WTC11 (cell line): ENCODE data around the gene PI4K2A. TPM values are rescaled to one million over a fixed set of nuclear protein-coding genes. Genes with fewer than 3 reads are reported as not detected.

ENCODE experiments used
- CREM ChIP-seq: sonication (generic); formaldehyde crosslinking; IDR thresholded peaks from 2 replicates; pipeline ENCODE4 v1.8.1; 2022; ENCODE audit warnings: mild to moderate bottlenecking, missing genetic modification reagents, moderate library complexity
- ESRRA ChIP-seq: sonication (generic); formaldehyde crosslinking; IDR thresholded peaks from 2 replicates; pipeline ENCODE4 v1.8.1; 2022; ENCODE audit warnings: mild to moderate bottlenecking, missing genetic modification reagents, borderline replicate concordance
- GABPB1 ChIP-seq: sonication (generic); formaldehyde crosslinking; IDR thresholded peaks from 2 replicates; pipeline ENCODE4 v1.8.1; 2023; ENCODE audit warnings: mild to moderate bottlenecking, missing genetic modification reagents
- JUN ChIP-seq: sonication (generic); formaldehyde crosslinking; IDR thresholded peaks from 2 replicates; pipeline ENCODE4 v1.8.0; 2023; ENCODE audit warnings: mild to moderate bottlenecking, missing genetic modification reagents
- NFE2L1 ChIP-seq: sonication (generic); formaldehyde crosslinking; IDR thresholded peaks from 2 replicates; pipeline ENCODE4 v1.8.1; 2023; ENCODE audit warnings: missing genetic modification reagents
- NFYB ChIP-seq: sonication (generic); formaldehyde crosslinking; conservative IDR thresholded peaks from 2 replicates; pipeline ENCODE4 v1.8.0; 2022; ENCODE audit warnings: low read depth, missing genetic modification reagents
- NR3C1 ChIP-seq: sonication (generic); formaldehyde crosslinking; conservative IDR thresholded peaks from 2 replicates; pipeline ENCODE4 v1.8.1; 2023; ENCODE audit warnings: low read depth, mild to moderate bottlenecking, missing genetic modification reagents
- PRRX2 ChIP-seq: fragments of 250-450 bp; sonication (Bioruptor Pico); IDR thresholded peaks from 2 replicates; pipeline ENCODE4 v1.8.0; 2021; ENCODE audit warnings: mild to moderate bottlenecking
- SMAD3 ChIP-seq: sonication (generic); formaldehyde crosslinking; IDR thresholded peaks from 2 replicates; pipeline ENCODE4 v1.8.0; 2022; ENCODE audit warnings: missing genetic modification reagents, mild to moderate bottlenecking, borderline replicate concordance
- TCF7 ChIP-seq: sonication (generic); formaldehyde crosslinking; IDR thresholded peaks from 2 replicates; pipeline ENCODE4 v1.8.0; 2022; ENCODE audit warnings: mild to moderate bottlenecking, low read depth, missing genetic modification reagents, moderate library complexity
- ZNF263 ChIP-seq: sonication (generic); formaldehyde crosslinking; IDR thresholded peaks from 2 replicates; pipeline ENCODE4 v1.8.1; 2022; ENCODE audit warnings: low read depth, mild to moderate bottlenecking, moderate library complexity, missing genetic modification reagents
- ZNF416 ChIP-seq: fragments of 250-450 bp; sonication (Bioruptor Pico); IDR thresholded peaks from 2 replicates; pipeline ENCODE4 v1.9.0; 2021; ENCODE audit warnings: mild to moderate bottlenecking, inconsistent platforms
- ZNF423 ChIP-seq: fragments of 250-450 bp; sonication (Bioruptor Pico); IDR thresholded peaks from 2 replicates; pipeline ENCODE4 v2.1.2; 2022; ENCODE audit warnings: mild to moderate bottlenecking, moderate library complexity
- total RNA-seq: library from RNA; stranded (reverse); gene quantifications from 3 replicates; pipeline ENCODE4 v1.2.3, GENCODE V29; 2021
- TF ChIP-seq, protein P1 (sequence below): sonication (generic); formaldehyde crosslinking; IDR thresholded peaks from 2 replicates; pipeline ENCODE4 v1.8.0; 2023; ENCODE audit warnings: mild to moderate bottlenecking, missing genetic modification reagents
- TF ChIP-seq, protein P2 (sequence below): sonication (generic); formaldehyde crosslinking; IDR thresholded peaks from 2 replicates; pipeline ENCODE4 v1.8.1; 2023; ENCODE audit warnings: mild to moderate bottlenecking, missing genetic modification reagents, moderate library complexity
- TF ChIP-seq, protein P3 (sequence below): sonication (generic); formaldehyde crosslinking; conservative IDR thresholded peaks from 2 replicates; pipeline ENCODE4 v1.8.1; 2022; ENCODE audit warnings: mild to moderate bottlenecking, missing genetic modification reagents
- TF ChIP-seq, protein P4 (sequence below): fragments of 250-450 bp; sonication (Bioruptor Pico); IDR thresholded peaks from 2 replicates; pipeline ENCODE4 v1.9.0; 2021; ENCODE audit warnings: mild to moderate bottlenecking, borderline replicate concordance
- TF ChIP-seq, protein P5 (sequence below): sonication (generic); formaldehyde crosslinking; IDR thresholded peaks from 2 replicates; pipeline ENCODE4 v1.8.0; 2022; ENCODE audit warnings: mild to moderate bottlenecking, missing genetic modification reagents
- TF ChIP-seq, protein P6 (sequence below): sonication (generic); formaldehyde crosslinking; IDR thresholded peaks from 2 replicates; pipeline ENCODE4 v1.8.1; 2023; ENCODE audit warnings: mild to moderate bottlenecking, missing genetic modification reagents, moderate library complexity
- TF ChIP-seq, protein P7 (sequence below): fragments of 200-600 bp; IDR thresholded peaks from 2 replicates; pipeline ENCODE4 v1.8.0; 2022; ENCODE audit warnings: antibody characterized with exemption
- TF ChIP-seq, protein P8 (sequence below): fragments of 250-450 bp; sonication (Bioruptor Pico); IDR thresholded peaks from 2 replicates; pipeline ENCODE4 v1.9.0; 2021; ENCODE audit warnings: mild to moderate bottlenecking
- TF ChIP-seq, protein P9 (sequence below): sonication (generic); formaldehyde crosslinking; IDR thresholded peaks from 2 replicates; pipeline ENCODE4 v1.8.0; 2022; ENCODE audit warnings: mild to moderate bottlenecking, missing genetic modification reagents

PI4K2A gene
- total RNA-seq, 1 experiment from 2014 or later = 19.5 TPM

DNA sequence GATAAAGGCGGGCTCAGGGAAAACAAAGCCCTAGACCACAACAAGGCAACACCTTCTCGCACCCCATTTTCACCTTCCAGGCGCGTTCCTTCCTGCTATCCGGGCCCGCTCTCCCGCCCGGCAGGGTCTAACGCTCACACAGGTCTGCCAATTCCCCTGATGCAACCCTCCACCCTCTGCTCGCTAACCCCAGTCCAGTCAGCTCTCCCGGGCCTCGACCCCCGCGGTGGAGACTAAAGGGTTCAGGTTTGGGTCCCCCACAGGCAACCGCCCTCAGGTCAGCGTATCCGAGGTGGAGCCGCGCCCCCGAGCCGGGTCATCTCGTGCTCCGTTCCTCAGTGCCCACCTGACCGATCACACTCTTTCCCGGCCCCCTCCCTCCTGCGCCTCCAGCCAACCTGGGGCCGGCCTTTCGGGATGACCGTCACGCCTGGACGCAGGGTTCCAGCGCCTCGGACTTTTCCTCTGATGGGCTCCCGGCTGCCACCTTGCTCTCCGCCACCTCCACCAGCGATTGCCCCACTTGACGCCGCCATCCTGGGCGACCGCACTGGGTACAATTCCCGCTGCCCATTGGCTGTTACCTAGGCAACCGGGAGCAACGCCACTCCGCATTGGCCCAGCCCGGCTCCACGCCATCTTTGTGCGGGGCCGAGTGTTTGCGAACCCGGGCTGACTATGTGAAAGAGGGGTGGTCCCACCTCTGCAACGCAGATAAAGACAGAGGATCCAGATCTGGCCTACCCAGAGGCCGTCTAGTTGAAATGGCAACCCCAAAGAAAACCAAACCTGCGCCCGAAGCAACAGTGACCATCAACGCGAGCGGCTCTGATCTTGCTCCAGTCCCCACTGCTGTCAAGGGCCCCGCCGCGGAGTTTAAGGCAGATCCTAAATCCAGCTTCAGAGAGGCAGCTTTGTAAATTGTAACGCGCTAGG is 7.3 kb upstream of the PI4K2A start, which contains the start of gene MORN4 (continued):
- TF ChIP-seq, protein P1, sequence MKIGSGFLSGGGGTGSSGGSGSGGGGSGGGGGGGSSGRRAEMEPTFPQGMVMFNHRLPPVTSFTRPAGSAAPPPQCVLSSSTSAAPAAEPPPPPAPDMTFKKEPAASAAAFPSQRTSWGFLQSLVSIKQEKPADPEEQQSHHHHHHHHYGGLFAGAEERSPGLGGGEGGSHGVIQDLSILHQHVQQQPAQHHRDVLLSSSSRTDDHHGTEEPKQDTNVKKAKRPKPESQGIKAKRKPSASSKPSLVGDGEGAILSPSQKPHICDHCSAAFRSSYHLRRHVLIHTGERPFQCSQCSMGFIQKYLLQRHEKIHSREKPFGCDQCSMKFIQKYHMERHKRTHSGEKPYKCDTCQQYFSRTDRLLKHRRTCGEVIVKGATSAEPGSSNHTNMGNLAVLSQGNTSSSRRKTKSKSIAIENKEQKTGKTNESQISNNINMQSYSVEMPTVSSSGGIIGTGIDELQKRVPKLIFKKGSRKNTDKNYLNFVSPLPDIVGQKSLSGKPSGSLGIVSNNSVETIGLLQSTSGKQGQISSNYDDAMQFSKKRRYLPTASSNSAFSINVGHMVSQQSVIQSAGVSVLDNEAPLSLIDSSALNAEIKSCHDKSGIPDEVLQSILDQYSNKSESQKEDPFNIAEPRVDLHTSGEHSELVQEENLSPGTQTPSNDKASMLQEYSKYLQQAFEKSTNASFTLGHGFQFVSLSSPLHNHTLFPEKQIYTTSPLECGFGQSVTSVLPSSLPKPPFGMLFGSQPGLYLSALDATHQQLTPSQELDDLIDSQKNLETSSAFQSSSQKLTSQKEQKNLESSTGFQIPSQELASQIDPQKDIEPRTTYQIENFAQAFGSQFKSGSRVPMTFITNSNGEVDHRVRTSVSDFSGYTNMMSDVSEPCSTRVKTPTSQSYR (CRISPR knock-in tag) = no peak
- TF ChIP-seq JUN (CRISPR knock-in tag) (no peak), SMAD3 (CRISPR knock-in tag) (no peak), ESRRA (no peak), PRRX2 (CRISPR knock-in tag) (no peak), TCF7 (CRISPR knock-in tag) (no peak), CREM (CRISPR knock-in tag) (no peak), NR3C1 (CRISPR knock-in tag) (no peak), ZNF263 (CRISPR knock-in tag) (no peak), NFE2L1 (CRISPR knock-in tag) (no peak), ZNF416 (CRISPR knock-in tag) (no peak), GABPB1 (peak; percentile 65), NFYB (CRISPR knock-in tag) (peak; percentile 96), ZNF423 (CRISPR knock-in tag) (no peak)
- TF ChIP-seq, protein P2, sequence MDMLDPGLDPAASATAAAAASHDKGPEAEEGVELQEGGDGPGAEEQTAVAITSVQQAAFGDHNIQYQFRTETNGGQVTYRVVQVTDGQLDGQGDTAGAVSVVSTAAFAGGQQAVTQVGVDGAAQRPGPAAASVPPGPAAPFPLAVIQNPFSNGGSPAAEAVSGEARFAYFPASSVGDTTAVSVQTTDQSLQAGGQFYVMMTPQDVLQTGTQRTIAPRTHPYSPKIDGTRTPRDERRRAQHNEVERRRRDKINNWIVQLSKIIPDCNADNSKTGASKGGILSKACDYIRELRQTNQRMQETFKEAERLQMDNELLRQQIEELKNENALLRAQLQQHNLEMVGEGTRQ (CRISPR knock-in tag) = peak; percentile 45
- TF ChIP-seq, protein P3, sequence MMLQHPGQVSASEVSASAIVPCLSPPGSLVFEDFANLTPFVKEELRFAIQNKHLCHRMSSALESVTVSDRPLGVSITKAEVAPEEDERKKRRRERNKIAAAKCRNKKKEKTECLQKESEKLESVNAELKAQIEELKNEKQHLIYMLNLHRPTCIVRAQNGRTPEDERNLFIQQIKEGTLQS (CRISPR knock-in tag) = no peak
- TF ChIP-seq, protein P4, sequence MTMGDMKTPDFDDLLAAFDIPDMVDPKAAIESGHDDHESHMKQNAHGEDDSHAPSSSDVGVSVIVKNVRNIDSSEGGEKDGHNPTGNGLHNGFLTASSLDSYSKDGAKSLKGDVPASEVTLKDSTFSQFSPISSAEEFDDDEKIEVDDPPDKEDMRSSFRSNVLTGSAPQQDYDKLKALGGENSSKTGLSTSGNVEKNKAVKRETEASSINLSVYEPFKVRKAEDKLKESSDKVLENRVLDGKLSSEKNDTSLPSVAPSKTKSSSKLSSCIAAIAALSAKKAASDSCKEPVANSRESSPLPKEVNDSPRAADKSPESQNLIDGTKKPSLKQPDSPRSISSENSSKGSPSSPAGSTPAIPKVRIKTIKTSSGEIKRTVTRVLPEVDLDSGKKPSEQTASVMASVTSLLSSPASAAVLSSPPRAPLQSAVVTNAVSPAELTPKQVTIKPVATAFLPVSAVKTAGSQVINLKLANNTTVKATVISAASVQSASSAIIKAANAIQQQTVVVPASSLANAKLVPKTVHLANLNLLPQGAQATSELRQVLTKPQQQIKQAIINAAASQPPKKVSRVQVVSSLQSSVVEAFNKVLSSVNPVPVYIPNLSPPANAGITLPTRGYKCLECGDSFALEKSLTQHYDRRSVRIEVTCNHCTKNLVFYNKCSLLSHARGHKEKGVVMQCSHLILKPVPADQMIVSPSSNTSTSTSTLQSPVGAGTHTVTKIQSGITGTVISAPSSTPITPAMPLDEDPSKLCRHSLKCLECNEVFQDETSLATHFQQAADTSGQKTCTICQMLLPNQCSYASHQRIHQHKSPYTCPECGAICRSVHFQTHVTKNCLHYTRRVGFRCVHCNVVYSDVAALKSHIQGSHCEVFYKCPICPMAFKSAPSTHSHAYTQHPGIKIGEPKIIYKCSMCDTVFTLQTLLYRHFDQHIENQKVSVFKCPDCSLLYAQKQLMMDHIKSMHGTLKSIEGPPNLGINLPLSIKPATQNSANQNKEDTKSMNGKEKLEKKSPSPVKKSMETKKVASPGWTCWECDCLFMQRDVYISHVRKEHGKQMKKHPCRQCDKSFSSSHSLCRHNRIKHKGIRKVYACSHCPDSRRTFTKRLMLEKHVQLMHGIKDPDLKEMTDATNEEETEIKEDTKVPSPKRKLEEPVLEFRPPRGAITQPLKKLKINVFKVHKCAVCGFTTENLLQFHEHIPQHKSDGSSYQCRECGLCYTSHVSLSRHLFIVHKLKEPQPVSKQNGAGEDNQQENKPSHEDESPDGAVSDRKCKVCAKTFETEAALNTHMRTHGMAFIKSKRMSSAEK (CRISPR knock-in tag) = no peak
- TF ChIP-seq, protein P5, sequence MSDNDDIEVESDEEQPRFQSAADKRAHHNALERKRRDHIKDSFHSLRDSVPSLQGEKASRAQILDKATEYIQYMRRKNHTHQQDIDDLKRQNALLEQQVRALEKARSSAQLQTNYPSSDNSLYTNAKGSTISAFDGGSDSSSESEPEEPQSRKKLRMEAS (CRISPR knock-in tag) = peak; percentile 68; the same call in 1 of the 2 replicates
- TF ChIP-seq, protein P6, sequence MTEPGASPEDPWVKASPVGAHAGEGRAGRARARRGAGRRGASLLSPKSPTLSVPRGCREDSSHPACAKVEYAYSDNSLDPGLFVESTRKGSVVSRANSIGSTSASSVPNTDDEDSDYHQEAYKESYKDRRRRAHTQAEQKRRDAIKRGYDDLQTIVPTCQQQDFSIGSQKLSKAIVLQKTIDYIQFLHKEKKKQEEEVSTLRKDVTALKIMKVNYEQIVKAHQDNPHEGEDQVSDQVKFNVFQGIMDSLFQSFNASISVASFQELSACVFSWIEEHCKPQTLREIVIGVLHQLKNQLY (CRISPR knock-in tag) = no peak
- TF ChIP-seq, protein P7, sequence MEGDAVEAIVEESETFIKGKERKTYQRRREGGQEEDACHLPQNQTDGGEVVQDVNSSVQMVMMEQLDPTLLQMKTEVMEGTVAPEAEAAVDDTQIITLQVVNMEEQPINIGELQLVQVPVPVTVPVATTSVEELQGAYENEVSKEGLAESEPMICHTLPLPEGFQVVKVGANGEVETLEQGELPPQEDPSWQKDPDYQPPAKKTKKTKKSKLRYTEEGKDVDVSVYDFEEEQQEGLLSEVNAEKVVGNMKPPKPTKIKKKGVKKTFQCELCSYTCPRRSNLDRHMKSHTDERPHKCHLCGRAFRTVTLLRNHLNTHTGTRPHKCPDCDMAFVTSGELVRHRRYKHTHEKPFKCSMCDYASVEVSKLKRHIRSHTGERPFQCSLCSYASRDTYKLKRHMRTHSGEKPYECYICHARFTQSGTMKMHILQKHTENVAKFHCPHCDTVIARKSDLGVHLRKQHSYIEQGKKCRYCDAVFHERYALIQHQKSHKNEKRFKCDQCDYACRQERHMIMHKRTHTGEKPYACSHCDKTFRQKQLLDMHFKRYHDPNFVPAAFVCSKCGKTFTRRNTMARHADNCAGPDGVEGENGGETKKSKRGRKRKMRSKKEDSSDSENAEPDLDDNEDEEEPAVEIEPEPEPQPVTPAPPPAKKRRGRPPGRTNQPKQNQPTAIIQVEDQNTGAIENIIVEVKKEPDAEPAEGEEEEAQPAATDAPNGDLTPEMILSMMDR = no peak
- TF ChIP-seq, protein P8, sequence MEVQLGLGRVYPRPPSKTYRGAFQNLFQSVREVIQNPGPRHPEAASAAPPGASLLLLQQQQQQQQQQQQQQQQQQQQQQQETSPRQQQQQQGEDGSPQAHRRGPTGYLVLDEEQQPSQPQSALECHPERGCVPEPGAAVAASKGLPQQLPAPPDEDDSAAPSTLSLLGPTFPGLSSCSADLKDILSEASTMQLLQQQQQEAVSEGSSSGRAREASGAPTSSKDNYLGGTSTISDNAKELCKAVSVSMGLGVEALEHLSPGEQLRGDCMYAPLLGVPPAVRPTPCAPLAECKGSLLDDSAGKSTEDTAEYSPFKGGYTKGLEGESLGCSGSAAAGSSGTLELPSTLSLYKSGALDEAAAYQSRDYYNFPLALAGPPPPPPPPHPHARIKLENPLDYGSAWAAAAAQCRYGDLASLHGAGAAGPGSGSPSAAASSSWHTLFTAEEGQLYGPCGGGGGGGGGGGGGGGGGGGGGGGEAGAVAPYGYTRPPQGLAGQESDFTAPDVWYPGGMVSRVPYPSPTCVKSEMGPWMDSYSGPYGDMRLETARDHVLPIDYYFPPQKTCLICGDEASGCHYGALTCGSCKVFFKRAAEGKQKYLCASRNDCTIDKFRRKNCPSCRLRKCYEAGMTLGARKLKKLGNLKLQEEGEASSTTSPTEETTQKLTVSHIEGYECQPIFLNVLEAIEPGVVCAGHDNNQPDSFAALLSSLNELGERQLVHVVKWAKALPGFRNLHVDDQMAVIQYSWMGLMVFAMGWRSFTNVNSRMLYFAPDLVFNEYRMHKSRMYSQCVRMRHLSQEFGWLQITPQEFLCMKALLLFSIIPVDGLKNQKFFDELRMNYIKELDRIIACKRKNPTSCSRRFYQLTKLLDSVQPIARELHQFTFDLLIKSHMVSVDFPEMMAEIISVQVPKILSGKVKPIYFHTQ (CRISPR knock-in tag) = no peak
- TF ChIP-seq, protein P9, sequence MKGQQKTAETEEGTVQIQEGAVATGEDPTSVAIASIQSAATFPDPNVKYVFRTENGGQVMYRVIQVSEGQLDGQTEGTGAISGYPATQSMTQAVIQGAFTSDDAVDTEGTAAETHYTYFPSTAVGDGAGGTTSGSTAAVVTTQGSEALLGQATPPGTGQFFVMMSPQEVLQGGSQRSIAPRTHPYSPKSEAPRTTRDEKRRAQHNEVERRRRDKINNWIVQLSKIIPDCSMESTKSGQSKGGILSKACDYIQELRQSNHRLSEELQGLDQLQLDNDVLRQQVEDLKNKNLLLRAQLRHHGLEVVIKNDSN (CRISPR knock-in tag) = peak; percentile 41; the same call in 1 of the 2 replicates
